Measurements from ENCODE around the gene PEX16.

The PEX16 gene

GRCh38 chr11:45917623-45918330, at the start of gene PEX16:
TSS of gene PEX16 (minus strand) at chr11:45917877. CDS start at chr11:45917811, 66 bp downstream.
- peak; percentile 99 for DNase-seq (ENCODE audit: low spot score)

- DNase-seq (ENCODE audit: low spot score) = peak; percentile 84
Observed at GRCh38 chr11:45964911-45965389, 47.3 kb upstream of the PEX16 start.

GRCh38 chr11:45961751-45962240, 44.1 kb upstream of the PEX16 start:
- DNase-seq (ENCODE audit: low spot score) = no peak

GRCh38 chr11:45960387-45961095, 42.9 kb upstream of the PEX16 start:
- peak; percentile 16 for DNase-seq (ENCODE audit: low spot score)

- peak; percentile 18 for DNase-seq (ENCODE audit: low spot score)
Observed at GRCh38 chr11:45959851-45960250, 42.2 kb upstream of the PEX16 start.

GRCh38 chr11:45949992-45950407, 32.3 kb upstream of the PEX16 start:
- peak; percentile 20 for DNase-seq (ENCODE audit: low spot score)

- no peak for DNase-seq (ENCODE audit: low spot score)
Observed at GRCh38 chr11:45948356-45948755, 30.7 kb upstream of the PEX16 start.

GRCh38 chr11:45947885-45948284, 30.2 kb upstream of the PEX16 start:
- no peak for DNase-seq (ENCODE audit: low spot score)

- DNase-seq (ENCODE audit: low spot score) = no peak
Observed at GRCh38 chr11:45945397-45945999, 27.8 kb upstream of the PEX16 start.

GRCh38 chr11:45942381-45942780, 24.7 kb upstream of the PEX16 start:
- DNase-seq (ENCODE audit: low spot score) = no peak

GRCh38 chr11:45941285-45941684, 23.6 kb upstream of the PEX16 start:
- DNase-seq (ENCODE audit: low spot score) = no peak

GRCh38 chr11:45939836-45940235, 22.2 kb upstream of the PEX16 start:
- DNase-seq (ENCODE audit: low spot score) = peak; percentile 39

GRCh38 chr11:45937916-45938315, 20.2 kb upstream of the PEX16 start:
- DNase-seq (ENCODE audit: low spot score) = no peak

- DNase-seq (ENCODE audit: low spot score) = no peak
Observed at GRCh38 chr11:45936511-45937054, 18.9 kb upstream of the PEX16 start.

GRCh38 chr11:45935349-45936064, 17.8 kb upstream of the PEX16 start:
- no peak for DNase-seq (ENCODE audit: low spot score)

GRCh38 chr11:45934580-45935318, 17.1 kb upstream of the PEX16 start:
- no peak for DNase-seq (ENCODE audit: low spot score)

- DNase-seq (ENCODE audit: low spot score) = no peak
Observed at GRCh38 chr11:45933846-45934579, 16.3 kb upstream of the PEX16 start.

GRCh38 chr11:45933131-45933831, 15.6 kb upstream of the PEX16 start:
- DNase-seq (ENCODE audit: low spot score) = no peak

GRCh38 chr11:45932217-45932616, 14.5 kb upstream of the PEX16 start:
- DNase-seq (ENCODE audit: low spot score) = no peak

GRCh38 chr11:45931739-45932138, 14.1 kb upstream of the PEX16 start:
- DNase-seq (ENCODE audit: low spot score) = no peak

Measured in AG20443 (cell line).